ENCODE results near the gene NOX3.

The NOX3 gene

DNA sequence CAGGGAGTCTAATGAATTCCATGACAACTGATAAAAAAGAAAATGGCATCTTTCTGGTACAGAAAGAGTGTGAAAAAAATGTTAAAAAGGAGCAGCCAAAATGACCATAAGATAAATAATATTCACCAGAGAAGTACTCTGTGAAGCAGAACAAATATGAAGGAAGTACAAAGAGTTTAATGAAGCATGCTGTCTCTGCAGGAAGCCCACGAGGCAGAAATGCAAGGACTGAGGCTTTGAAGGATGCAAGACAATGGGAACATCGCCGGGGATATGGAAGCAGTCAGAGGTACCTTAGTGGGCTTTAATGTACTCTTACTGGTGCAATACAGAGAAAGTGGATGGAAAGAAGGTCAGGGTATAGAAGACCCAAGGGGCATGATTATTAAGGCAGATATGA, 50.7 kb downstream of the NOX3 start:
- DNase-seq (ENCODE audit: insufficient read length, low spot score) (no peak), FAIRE-seq (no peak)

DNA sequence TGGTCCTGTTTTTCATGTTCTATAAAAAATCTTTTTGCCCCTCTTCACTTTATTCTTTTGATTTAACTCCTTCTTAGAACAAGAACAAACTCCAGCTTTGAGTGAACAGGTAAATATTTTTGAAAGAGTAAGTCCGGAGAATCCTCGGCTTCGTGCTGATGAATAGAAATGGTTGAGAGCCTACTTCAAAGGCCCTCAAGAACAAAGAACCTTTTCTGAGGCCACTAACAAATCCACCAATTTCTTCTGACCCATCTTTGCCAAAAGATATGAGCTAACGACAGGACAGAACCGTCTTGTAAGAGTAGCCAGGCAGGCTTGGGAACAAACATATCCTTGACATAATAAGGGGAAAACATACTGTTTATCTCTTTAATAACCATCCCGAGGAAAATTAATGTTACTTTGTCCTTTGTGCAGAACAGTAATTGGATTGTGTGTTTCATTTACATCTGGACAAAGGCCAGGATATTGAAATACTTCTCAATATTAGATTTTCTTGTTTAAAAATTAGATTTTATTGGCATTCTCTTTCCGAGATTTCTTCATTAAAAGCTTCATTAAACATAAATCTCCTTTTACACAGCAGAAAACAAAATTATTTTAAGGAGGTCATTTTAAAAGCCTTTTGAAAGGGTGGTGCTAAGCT, 52.9 kb downstream of the NOX3 start:
- DNase-seq (ENCODE audit: insufficient read length, low spot score) (no peak), FAIRE-seq (no peak)

DNA sequence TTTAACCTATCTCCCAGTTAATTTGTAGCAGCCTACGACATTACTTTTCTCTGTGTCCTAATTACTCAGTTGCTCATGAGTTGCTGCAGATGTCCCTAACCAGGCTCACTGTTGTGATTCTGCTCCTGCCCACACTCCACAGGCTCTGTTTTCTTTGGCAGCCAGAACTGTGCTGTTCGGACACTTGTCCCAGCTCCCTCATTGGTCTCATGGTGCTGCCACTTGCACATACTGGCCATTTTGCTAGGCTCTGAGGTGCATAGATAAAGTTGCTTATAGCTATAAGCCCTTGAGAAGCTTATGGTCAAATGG, 55.0 kb downstream of the NOX3 start:
- FAIRE-seq (no peak), DNase-seq (ENCODE audit: insufficient read length, low spot score) (no peak)

DNA sequence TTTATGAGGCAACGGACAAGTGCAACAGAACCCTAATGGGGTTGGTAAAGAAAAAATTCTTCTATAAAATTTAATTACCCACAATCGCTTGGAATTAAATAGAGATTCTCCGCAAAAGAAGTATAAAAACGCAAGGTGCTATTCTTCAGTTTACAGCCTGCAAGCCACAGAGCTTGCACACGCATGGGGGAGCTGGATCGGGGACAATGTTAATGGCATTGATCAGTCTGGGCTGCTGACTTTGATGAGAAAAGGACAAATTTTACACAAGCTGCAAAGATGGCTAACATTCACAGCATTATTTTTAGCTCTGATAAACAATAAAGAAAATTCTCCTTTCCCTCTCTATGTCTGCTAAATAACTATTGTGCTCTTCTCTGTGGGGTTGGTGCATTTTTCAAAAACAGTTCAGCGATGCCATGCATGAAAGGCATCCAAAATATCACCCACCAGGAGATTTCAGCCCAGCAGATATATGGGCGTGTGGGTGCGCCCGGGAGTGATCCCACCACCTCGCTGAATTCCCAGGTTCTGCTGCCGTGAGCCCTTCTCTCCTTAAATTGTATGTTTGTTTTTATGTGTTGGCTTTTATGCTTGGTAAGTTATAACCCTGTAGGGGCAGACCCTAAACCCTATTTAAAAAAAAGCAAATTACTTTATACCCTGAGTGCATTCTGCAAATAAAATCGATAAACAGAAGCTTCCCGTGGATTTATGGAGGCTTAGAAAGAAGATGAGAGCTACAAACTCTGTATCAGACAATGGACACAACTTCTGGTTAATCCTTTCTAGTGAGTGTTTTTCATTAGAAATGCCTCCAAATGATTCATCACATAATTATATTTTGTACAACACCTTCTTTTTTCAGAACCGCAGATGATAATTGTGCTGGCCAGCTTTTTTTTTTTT, 55.6 kb downstream of the NOX3 start:
- DNase-seq (ENCODE audit: insufficient read length, low spot score) (no peak), FAIRE-seq (no peak)

DNA sequence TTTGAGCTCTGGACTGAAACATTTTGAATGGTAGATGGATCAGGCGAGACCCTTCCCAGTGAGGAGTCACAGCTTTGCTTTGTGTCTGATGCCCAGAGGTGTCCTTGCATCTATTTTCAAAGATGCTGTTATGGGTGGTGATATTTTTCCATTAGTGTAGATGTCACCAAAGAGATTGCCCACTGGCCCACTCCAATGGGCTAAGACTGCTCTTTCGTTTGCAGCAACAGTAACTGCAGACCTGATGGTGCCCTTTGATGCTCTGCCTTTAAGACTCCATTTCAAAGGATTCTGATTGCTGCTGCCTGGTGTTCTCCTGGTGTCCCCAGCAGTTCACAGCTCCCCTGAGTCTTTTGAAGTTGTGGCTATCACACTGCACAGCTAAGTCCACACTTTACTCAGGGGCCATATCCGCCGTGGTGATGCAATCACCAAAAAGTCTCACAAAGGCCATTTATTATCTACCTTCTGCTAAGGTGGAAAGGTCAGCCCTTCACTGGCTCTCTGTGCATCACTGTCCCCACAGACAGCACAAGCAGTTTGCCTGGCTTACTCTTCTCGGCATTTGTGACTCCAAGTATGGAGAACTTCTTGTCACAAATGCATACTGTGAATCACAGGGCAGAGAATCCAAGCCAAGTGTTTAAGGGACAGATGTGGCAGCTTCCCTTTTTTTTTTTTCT, 56.4 kb downstream of the NOX3 start:
- FAIRE-seq: no peak

DNA sequence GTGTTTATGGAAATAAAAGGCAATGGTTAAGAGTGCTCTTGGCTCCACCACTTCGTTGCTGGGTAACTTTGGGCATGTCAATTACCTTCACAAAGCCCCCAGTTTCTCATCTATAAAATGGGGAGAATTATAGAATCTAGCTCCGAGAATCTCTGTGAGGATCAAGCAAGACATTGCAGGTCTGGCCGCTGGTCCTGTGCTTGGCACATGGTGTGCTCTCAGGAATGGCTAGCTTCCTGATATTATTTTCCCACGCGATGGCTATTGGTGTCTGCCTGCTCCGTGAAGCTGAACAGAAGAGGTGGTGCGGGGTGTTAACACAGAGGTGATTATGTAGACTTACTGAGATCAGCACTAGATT, 57.0 kb downstream of the NOX3 start:
- DNase-seq (ENCODE audit: insufficient read length, low spot score) (no peak), FAIRE-seq (no peak)

More for the DNA sequence above, 56.4 kb downstream of the NOX3 start:
- no peak for DNase-seq (ENCODE audit: insufficient read length, low spot score)

DNA sequence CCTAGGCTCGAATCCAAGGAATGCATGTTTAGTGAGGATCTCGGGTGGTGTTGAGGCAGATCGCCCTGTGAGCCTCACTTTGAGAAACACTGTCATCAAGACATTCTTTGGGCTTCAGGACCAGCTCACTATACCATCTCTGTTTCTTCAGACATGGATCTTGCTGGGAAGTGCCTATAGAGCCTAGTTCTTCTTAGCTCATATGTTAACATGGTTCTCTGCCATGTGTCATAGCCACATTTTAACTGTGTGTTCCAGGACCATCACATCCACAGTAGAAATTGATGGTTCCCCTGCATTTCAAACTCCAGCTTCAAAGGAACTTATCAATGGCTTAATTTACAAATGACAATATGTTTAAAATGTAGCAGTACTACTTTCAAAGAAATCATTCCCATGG, 57.4 kb downstream of the NOX3 start:
- no peak for FAIRE-seq
- no peak for DNase-seq (ENCODE audit: insufficient read length, low spot score)

DNA sequence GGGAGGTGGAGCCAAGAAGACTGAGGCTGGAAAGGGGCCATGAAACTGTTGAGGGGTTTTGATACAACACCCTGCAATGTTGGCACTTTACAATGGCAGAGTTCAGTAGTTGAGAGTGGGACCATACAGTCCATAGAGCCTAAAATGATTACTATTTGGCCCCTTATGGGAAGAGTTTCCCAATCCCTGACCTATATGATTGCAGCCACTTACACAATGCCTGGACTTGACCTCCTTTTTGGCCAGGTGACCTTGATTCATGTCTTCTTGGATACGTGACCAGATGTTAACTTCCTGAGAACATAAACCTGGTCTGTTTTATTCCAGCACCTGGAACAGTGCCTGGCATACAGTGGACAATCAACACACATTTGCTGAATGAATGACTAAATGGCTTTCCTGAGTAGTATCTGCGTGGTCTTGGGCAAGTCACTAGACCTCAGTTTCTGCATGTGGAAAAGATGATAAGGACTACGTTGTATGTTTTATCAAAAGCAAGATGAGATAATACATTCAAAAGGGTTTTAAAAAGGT, 58.4 kb downstream of the NOX3 start:
- DNase-seq (ENCODE audit: insufficient read length, low spot score) (no peak), FAIRE-seq (no peak)

DNA sequence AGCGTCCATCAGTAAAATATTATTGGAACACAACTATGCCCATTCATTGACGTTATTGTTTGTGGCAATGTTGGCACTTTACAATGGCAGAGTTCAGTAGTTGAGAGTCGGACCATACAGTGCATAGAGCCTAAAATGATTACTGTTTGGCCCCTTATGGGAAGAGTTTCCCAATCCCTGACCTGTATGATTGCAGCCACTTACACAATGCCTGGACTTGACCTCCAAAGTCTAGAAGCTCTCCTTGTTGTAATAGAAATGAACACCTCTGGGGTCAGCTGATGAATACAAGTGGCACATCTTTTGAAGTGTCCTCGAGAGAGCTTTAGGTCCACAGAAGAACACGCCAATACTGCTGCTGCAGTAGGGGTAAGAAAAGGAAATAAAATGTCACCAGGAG, 59.0 kb downstream of the NOX3 start:
- FAIRE-seq: no peak
- DNase-seq (ENCODE audit: insufficient read length, low spot score): no peak

DNA sequence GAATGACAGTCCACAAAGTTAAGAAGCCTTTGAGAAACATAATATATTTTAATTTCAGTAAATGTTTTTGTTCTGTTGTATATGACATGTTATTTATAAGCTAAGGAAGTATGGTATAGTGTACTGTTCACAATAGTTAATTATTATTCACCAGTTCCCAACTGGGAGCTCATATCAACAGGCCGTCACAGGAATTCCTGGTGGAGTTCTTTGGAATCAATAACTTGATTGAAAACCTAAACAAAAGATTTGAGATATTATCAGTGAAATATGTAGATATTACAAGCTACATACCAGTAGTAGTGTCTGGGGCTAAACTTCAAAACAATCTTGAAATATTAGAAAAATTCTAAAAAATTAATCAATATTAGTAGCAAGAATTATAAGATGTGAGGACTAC, 60.3 kb downstream of the NOX3 start:
- FAIRE-seq: no peak

DNA sequence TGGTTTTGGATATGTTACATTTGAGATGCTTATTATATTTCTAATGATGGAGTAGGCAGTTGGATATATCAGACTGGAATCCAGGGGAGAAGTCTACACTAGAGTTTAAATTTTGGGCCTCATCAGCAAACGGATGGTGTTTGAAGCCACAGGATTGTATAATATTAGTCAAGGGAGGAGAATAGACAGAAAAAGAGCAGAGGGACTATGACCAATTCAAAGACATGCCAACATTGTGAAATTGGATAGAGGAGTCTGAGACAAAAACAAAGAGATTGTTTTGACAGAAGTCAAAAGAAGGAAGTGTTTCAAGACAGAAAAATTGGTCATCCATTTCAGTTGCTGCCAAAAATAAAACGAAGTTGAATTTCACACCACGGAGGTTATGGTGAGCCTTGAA, 66.5 kb downstream of the NOX3 start:
- FAIRE-seq (no peak), DNase-seq (ENCODE audit: insufficient read length, low spot score) (no peak)

More for the DNA sequence above, 60.3 kb downstream of the NOX3 start:
- no peak for DNase-seq (ENCODE audit: insufficient read length, low spot score)

DNA sequence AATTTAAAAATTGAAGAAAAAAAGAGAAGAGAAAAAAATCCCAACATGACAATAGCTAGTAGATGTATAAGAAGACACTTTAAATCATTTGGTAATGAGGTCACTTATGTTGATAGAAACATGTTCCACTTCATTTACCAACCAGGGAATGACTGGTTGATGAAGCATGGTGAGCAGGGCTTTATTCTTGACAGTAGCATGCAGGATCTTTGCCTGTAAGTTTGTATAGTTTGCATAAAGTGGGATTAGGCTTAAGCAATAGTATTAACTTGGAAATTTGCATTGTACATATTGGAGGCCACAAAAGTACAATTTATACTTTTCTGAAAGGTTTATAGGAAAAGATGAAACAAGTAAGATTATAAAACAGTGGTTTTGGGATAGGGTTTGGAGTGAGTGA, 67.0 kb downstream of the NOX3 start:
- FAIRE-seq (no peak), DNase-seq (ENCODE audit: insufficient read length, low spot score) (no peak)

DNA sequence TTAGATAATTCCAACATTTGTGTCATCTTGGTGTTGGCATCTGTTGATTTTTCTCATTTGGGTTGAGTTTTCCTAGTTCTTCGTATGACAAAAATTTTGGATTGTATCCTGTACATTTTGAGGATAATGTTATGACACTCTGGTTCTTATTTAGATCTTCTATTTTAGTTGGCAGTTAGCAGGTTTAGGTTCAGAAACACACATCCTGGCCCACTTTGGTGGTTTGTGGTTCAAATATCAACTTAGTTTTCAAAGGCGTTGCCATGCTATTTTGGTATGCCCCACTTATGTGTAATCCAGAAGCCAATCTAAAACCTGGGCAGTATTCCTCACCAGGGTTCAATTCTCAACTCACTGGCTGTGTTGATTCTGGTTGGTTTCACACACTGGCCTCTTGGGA, 68.2 kb downstream of the NOX3 start:
- FAIRE-seq (no peak), DNase-seq (ENCODE audit: insufficient read length, low spot score) (no peak)

DNA sequence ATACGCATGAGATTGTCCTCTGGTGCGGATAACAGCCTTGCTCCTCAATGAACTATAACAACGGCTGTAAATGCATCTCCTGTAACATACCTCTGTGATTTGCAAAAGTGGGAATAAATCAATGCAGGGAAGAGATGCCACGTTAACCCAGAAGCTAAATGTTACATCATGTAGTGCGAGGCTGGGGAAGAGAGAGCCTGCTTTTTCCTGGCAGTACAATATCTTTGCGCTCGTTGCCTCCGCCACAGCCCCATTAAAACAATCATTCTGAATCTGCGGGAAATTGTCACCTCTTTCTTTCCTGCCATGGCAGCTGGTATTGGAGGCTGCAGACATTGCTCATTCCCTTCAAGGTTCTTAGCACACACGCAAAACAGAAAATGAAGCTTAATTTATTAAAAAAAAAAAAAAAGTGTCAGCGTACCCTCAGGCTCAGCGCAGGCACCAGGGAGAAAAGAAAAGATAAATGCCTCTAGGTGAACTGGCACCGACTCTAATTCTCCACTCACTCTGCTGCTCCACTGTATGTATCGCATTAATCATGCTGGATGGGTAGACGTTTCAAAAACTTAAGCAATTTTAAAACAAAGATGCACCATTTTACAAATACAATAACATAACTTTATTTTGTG, 71.2 kb downstream of the NOX3 start:
- FAIRE-seq: no peak

DNA sequence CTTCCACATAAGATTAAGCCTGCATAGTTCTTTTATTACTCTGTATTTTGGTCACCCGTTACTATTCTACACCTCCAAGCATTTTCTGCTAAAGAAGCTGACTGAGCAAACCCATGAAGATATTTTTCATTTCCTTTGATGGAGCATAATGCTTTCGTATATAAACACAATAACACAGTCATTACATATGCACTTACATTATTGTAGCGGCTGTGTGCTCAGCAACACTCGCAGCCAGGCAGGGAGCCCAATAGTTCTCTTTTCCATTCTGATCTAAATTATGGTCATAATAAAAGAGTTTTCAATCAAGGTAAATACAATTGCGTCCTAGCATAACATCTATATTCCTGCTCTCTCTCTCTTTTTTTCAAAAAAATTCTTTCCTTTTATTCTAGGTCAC, 71.7 kb downstream of the NOX3 start:
- no peak for DNase-seq (ENCODE audit: insufficient read length, low spot score)
- no peak for FAIRE-seq

More for the DNA sequence above, 71.2 kb downstream of the NOX3 start:
- DNase-seq (ENCODE audit: insufficient read length, low spot score): no peak

DNA sequence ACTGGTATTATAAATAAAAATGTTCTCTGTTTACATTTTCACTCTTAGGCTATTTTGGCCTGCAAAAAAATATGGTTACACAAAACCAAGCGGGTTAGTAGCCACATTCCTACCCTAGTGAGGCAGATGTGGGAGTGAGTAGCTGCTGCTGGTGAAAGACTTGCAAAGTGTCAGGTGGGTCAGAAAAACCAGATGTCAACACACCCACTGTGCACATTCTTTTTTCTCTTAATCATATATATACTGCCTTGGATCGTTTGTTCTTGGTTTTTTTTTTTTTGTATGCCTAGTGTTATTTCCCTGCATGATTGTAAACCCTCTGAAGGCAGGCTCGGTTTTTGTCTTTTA, 73.3 kb downstream of the NOX3 start:
- no peak for DNase-seq (ENCODE audit: insufficient read length, low spot score)
- FAIRE-seq: no peak

DNA sequence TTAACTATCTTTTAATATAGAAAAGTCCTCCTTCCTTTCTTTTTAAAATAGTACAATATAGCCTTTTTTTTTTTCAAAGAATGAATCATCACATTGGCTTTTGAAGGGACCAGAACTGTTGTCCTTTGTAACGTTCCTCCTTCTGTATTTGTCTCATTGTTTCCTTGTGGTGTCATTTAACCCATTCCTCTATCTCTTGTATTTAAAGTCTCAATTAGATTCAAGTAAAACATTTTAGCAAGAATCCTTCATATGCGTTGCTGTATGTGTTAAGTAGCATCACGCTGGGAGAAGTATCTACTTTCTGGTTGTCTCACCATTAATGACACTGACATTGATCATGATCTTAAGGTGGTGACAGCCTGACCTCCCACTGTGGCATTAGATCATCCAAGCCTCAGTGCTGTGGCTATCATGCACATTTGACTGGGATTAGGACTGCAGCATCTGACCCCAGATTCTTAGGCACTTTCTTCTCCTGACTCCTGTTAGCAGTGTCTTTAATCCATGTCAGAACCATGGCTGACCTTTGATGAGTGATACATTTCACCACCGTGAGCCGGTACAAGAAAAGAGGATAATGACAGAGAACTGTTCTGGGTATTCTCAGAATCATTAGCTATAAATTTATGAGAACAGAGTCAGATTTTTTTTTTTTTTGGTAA, 73.8 kb downstream of the NOX3 start:
- FAIRE-seq (no peak), DNase-seq (ENCODE audit: insufficient read length, low spot score) (no peak)

DNA sequence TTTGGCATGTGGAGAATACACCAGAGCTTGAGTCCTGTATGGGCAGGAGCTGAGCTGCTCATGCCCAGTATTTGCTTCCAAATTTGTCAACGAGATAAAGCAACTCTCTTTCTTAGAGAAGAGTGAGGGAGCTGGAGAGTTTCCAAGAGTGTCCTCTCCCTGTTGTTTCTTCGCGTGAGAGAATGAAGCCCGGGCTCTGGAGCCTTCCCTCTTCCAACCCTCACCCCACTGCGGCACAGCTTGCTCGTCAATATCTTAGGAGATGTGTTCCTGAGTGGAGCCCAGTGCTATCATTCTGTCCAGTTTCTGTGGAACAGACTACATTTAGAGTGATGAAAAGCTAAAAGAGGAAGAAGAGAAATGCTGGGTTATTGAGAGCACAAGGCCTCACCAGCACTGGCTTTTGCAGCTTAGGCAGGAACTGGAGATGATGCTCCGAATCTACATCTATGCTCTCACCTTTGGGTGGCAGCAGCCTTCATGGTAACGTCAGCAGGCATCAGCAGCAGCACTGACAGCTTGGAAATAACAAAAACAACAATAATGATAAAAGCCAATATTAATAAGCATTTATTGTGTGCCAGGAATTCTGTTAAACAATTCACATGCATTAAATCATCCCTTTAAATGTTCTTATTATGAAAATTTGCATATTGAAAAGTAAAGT, 74.8 kb downstream of the NOX3 start:
- no peak for DNase-seq (ENCODE audit: insufficient read length, low spot score)
- no peak for FAIRE-seq

DNA sequence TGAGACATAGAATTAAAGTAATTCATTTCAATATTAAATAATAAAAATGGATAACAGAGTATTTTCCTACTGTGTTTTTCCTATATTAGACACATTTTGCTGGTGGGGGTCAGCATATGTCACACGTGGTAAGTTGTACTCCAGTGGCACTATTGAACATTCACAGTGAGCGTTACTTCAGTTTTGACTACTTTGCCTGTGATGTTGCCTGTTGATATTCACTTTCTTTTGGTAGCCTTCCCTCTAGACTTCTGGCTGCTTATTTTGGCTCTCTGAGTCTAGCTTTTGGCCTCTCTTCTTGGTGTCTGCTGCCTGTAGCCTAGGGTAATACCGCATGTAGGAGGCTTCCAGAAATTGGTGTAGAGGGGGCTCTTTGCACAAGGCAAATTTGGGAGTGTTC, 76.9 kb downstream of the NOX3 start:
- DNase-seq (ENCODE audit: insufficient read length, low spot score) (no peak), FAIRE-seq (no peak)

DNA sequence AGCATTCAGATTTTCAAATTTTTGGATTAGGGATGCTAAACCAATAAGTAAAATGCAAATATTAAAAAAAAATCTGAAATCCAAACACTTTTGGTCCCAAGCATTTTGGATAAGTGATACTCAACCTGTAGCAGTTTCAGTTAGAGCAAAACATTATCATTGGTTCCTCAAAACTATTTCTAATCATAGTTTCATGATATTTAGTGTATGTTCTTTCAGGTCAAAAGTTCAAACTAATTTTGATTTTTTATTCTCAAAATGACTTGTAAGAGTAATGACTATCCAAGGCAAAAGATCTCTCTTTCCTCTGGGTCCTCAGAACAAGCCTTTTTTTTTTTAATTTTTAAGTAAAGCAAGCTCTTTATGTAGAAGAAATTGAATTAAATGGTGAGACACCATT, 77.4 kb downstream of the NOX3 start:
- no peak for FAIRE-seq

More for the DNA sequence above, 77.4 kb downstream of the NOX3 start:
- no peak for DNase-seq (ENCODE audit: insufficient read length, low spot score)
